GM12874 (cell line): ENCODE measurements around the gene RIC8B.

Experiments used
- CTCF ChIP-seq: IDR thresholded peaks from 2 replicates; pipeline ENCODE4 v1.5.1; 2011; ENCODE audit warnings: low read depth, mild to moderate bottlenecking, control low read depth, low read length, moderate library complexity; ENCODE audit not compliant: insufficient read depth

RIC8B gene

GRCh38 chr12:106774005-106774807 is at the start of gene RIC8B:
TSS of gene RIC8B (plus strand) at chr12:106774682. CDS start at chr12:106774746, 64 bp downstream.
- TF ChIP-seq CTCF = no peak

- no peak for TF ChIP-seq CTCF
Observed at GRCh38 chr12:106724934-106725333, 49.5 kb upstream of the RIC8B start.

- TF ChIP-seq CTCF = no peak
Observed at GRCh38 chr12:106729611-106730010, 44.9 kb upstream of the RIC8B start.

GRCh38 chr12:106732890-106733289 is 41.6 kb upstream of the RIC8B start:
- TF ChIP-seq CTCF = no peak

GRCh38 chr12:106733660-106734059 is 40.8 kb upstream of the RIC8B start:
- no peak for TF ChIP-seq CTCF

GRCh38 chr12:106736051-106736957 is 38.2 kb upstream of the RIC8B start:
- TF ChIP-seq CTCF = no peak

- no peak for TF ChIP-seq CTCF
Observed at GRCh38 chr12:106739318-106739717, 35.2 kb upstream of the RIC8B start.
